Fibroblast of mammary gland (primary cell): ENCODE measurements around the gene MUC6.

ENCODE experiments used
- DNase-seq: peaks from one replicate; pipeline ENCODE4 v3.0.0-alpha.2; 2010; ENCODE audit warnings: low read depth
- H3K4me3 ChIP-seq: 2 replicates; pipeline ENCODE4 v1.5.1; 2011; ENCODE audit warnings: low read depth, mild to moderate bottlenecking, low read length, moderate library complexity; ENCODE audit not compliant: control insufficient read depth
- CTCF ChIP-seq: conservative IDR thresholded peaks from 2 replicates; pipeline ENCODE4 v1.5.1; 2011; ENCODE audit warnings: low read depth, low read length, inconsistent platforms; ENCODE audit not compliant: control insufficient read depth, insufficient read depth

MUC6 gene

GRCh38 chr11:1026641-1027482 lies 9.7 kb downstream of the MUC6 start:
- no peak for DNase-seq
- TF ChIP-seq CTCF = no peak
- no peak overlapping the region for H3K4me3 ChIP-seq

- no peak for TF ChIP-seq CTCF
- DNase-seq = no peak
- no peak overlapping the region for H3K4me3 ChIP-seq
These were observed 10.4 kb downstream of the MUC6 start for GRCh38 chr11:1026163-1026450.

GRCh38 chr11:1025410-1026162 lies 10.9 kb downstream of the MUC6 start:
- H3K4me3 ChIP-seq = no peak overlapping the region
- TF ChIP-seq CTCF = no peak

GRCh38 chr11:1024597-1025409 lies 11.7 kb downstream of the MUC6 start:
- H3K4me3 ChIP-seq = no peak overlapping the region
- DNase-seq = no peak
- no peak for TF ChIP-seq CTCF

More at GRCh38 chr11:1025410-1026162, 10.9 kb downstream of the MUC6 start:
- DNase-seq = no peak

GRCh38 chr11:1023811-1024596 lies 12.5 kb downstream of the MUC6 start:
- DNase-seq = no peak
- H3K4me3 ChIP-seq = no peak overlapping the region
- TF ChIP-seq CTCF = no peak
